Activated naive CD8-positive, alpha-beta T cell treated with anti-CD3 and anti-CD28 coated beads, Interleukin-2, amount 10 ng/mL, durations not matched to agents 7 days and 5 days (primary cell): ENCODE results near the gene SERPINB5. TPM values are rescaled to one million over a fixed set of nuclear protein-coding genes. Genes with fewer than 3 reads are reported as not detected.
"Not testable (repeated sequence)": the region's sequence is repeated elsewhere in the genome, so short reads cannot be mapped to it uniquely, and the experiment has no call there.

ENCODE experiments used
- ATAC-seq: fragments of 150-1000 bp; cut with Tn5 transposase; one replicate; pipeline ENCODE4 v1.10.0; 2021; ENCODE audit warnings: low read depth, moderate library complexity
- POLR2A ChIA-PET: fragments of 350-600 bp; sonication (Branson Sonifier 250); formaldehyde crosslinking; loops from one replicate; lab custom pipeline; 2021; ENCODE audit warnings: antibody characterized with exemption; lab: Charles Lee
- DNase-seq: peaks from one replicate; pipeline ENCODE4 v3.0.0; 2021
- H3K27ac Mint-ChIP-seq: one replicate; pipeline ENCODE4 v1.8.0; 2022; ENCODE audit warnings: mild to moderate bottlenecking, mixed read lengths
- H3K27me3 Mint-ChIP-seq: one replicate; pipeline ENCODE4 v1.8.0; 2022; ENCODE audit warnings: mild to moderate bottlenecking, moderate library complexity, mixed read lengths
- H3K36me3 Mint-ChIP-seq: one replicate; pipeline ENCODE4 v1.8.0; 2021; ENCODE audit warnings: mild to moderate bottlenecking, mixed read lengths
- H3K4me1 Mint-ChIP-seq: one replicate; pipeline ENCODE4 v1.8.0; 2021; ENCODE audit warnings: mixed read lengths
- H3K4me3 Mint-ChIP-seq: one replicate; pipeline ENCODE4 v1.8.0; 2022; ENCODE audit warnings: mild to moderate bottlenecking, moderate library complexity, mixed read lengths
- H3K9me3 Mint-ChIP-seq: one replicate; pipeline ENCODE4 v1.8.0; 2021; ENCODE audit warnings: mixed read lengths
- total RNA-seq, 2 experiments: library from RNA; stranded (reverse); gene quantifications; one replicate each; pipeline ENCODE4 v1.2.3, GENCODE V29; 2021

SERPINB5 gene
- total RNA-seq, 2 experiments from 2014 or later = not detected

DNA sequence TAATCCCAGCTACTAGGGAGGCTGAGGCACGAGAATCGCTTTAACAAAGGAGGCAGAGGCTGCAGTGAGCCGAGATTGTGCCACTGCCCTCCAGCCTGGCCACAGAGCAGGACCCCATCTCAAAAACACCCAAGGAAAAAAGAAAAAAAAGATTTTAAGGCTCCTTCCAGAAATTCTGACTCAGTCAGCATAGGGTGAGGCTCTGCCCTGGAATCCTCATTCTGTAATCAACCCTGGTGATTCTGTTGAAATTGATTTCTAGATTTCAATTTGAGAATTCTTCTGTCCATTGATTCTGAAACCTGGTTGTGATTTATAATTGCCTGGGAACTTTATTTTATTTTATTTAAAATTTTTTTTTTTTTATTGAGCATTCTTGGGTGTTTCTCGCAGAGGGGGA, 27.3 kb upstream of the SERPINB5 start:
- no peak for ATAC-seq
- Mint-ChIP-seq H3K27me3 (no peaks in the 10 kb centered on the region), H3K4me1 (peaks cover 5% of the 10 kb centered on the region), H3K27ac (no peak overlapping the region), H3K4me3 (no peak overlapping the region), H3K9me3 (no peaks in the 10 kb centered on the region), H3K36me3 (no peaks in the 10 kb centered on the region)
- no peak for DNase-seq
- POLR2A ChIA-PET = no interaction called here

DNA sequence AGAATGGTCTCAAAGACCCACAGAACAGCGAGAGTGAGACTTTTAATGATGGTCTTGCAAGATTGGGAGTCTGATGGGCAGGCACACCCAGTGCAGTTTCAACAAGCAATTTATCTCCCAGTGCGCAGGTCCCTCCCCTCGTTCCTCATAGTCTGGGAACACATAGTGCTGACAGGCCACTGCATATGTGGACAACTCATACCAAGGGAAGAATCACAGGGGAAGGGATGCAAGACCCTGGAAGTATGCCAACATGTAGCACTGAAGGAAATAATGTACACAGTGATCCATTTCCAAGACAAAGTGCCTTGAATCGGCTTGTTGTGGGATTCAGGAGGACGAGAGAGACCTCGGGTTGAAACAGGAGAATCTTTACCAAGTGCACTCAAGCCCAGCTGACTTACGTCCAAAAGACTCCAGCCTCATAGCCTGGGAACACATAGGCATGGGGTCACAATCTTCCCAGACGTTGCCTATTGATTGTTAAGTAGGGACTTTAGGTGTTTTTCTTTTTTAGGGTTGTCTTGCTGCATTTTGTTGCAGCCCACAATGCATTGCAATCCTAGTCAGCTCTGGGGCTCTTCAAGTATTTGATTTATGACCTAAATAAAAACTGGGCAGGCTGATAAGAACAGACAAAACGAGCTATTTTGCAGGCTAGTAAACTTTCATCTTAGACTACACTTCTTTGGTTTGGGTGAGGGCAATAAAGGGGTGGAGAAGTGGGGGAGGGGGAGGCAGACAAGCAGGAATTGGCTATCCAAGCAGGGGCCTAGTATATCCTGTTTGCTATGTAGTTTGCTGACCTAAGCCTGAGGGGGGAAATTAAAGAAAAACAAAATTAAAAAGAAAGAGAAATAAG, 24.7 kb upstream of the SERPINB5 start:
- peaks cover 5% of the 10 kb centered on the region for H3K4me1 Mint-ChIP-seq
- no peak overlapping the region for H3K4me3 Mint-ChIP-seq
- no peak overlapping the region for H3K27ac Mint-ChIP-seq

DNA sequence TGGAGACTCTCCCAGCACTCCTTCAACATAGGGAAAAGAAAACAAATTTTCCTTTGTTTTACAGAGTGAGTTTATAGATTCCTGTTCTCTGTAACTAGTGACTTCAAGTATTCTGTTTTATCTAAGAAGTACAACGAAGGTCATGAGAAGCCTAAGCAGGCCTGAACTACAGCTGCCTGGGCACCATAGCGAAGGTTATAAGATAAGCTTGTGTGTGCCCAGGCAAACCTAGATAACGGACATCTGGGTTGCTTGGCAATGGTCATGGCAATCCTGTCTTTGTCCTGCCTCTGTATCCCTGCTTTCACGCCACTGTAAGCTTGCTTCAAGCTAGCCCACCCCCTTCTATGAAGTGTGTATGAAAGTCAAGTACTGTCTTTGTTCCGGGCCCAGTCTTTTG, 24.0 kb upstream of the SERPINB5 start:
- H3K9me3 Mint-ChIP-seq, H3K27ac Mint-ChIP-seq, H3K4me1 Mint-ChIP-seq, POLR2A ChIA-PET, ATAC-seq, DNase-seq, H3K27me3 Mint-ChIP-seq, H3K36me3 Mint-ChIP-seq, H3K4me3 Mint-ChIP-seq: not testable (repeated sequence)

More for the DNA sequence above, 24.7 kb upstream of the SERPINB5 start:
- Mint-ChIP-seq H3K9me3 (no peaks in the 10 kb centered on the region), H3K27me3 (no peaks in the 10 kb centered on the region), H3K36me3 (no peaks in the 10 kb centered on the region)
- ATAC-seq (no peak), DNase-seq (no peak)
- POLR2A ChIA-PET = no interaction called here

DNA sequence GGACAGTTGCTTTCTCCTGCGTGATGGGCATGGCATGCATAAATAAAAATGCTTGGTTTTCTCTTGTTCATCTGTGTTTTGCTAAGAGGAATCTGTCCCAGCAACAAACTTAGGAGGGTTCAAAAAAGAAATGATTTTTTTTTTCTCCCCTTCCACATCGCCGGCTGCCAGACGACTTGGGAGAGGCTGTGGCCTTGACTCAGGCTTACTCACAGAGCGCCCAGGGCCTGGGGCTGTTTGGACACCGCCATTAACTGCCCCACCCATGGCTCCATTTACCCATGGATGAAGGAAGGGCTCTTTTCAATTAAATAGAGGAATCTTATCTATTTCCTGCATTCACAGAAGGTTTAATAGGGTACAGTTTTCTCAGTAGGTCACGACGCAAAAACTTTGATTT, 22.3 kb upstream of the SERPINB5 start:
- H3K9me3 Mint-ChIP-seq = no peaks in the 10 kb centered on the region
- POLR2A ChIA-PET = no interaction called here
- H3K27me3 Mint-ChIP-seq = peaks cover 1% of the 10 kb centered on the region
- no peak for DNase-seq
- ATAC-seq = no peak
- H3K36me3 Mint-ChIP-seq = no peaks in the 10 kb centered on the region
- peaks cover 5% of the 10 kb centered on the region for H3K4me1 Mint-ChIP-seq
- no peak overlapping the region for H3K27ac Mint-ChIP-seq
- H3K4me3 Mint-ChIP-seq = no peak overlapping the region

DNA sequence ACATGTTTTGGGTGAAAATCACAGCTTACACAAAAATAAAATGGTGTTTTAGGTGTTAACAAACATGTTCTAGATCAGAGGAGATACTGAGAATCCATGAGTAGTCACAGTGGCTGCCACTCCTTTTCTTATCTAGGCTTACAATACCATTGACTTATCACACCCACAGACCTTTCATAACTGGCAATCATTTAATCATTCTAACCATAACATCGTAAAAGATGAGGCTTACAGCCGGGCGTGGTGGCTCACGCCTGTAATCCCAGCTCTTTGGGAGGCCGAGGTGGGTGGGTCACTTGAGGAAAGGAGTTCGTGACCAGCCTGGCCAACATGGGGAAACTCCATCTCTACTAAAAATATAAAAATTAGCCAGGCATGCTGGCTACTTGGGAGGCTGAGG, 18.8 kb upstream of the SERPINB5 start:
- Mint-ChIP-seq H3K27me3 (peaks cover 12% of the 10 kb centered on the region), H3K27ac (no peak overlapping the region), H3K36me3 (no peaks in the 10 kb centered on the region), H3K4me1 (no peaks in the 10 kb centered on the region), H3K9me3 (peaks cover 1% of the 10 kb centered on the region), H3K4me3 (no peak overlapping the region)
- POLR2A ChIA-PET = no interaction called here
- ATAC-seq = no peak
- DNase-seq = no peak

DNA sequence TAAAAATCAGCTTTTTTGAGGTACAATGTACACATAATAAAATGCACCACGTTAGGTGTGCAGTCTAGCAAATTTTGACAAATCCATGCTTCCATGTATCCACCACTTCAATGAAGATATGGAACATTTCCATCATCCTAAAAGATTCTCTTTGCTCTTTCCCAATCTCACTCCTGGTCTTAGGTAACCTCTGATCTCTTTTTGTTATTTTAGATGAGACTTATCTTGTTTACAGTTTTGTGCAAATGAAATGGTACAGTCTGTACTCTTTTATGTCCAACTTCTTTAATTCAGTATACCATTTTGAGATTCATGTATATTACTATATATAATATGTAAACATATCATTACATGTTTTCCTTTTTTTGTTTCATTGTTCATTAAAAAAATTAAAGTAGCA, 16.3 kb upstream of the SERPINB5 start:
- Mint-ChIP-seq H3K4me1 (no peaks in the 10 kb centered on the region), H3K36me3 (no peaks in the 10 kb centered on the region), H3K27ac (no peak overlapping the region), H3K9me3 (peaks cover 1% of the 10 kb centered on the region), H3K27me3 (peaks cover 33% of the 10 kb centered on the region), H3K4me3 (no peak overlapping the region)
- POLR2A ChIA-PET = no interaction called here
- no peak for ATAC-seq
- no peak for DNase-seq

DNA sequence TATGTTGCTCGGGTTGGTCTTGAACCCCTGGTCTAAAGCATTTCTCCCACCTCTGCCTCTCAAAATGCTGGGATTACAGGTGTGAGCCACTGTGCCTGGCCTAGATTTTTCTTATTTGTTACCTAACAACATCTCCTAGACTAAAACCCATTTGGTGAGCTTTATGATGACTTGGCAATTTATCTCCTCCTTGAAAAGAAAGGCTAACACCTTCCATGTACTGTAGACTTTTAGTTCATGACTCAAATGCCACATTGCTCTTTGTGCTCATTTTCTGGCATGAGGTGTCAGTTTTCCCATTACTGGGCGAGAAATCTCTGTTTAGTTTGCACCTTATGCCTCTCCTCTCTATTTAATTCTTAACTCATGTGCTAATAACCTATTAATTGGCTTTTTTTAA, 12.3 kb upstream of the SERPINB5 start:
- H3K36me3 Mint-ChIP-seq = no peaks in the 10 kb centered on the region
- POLR2A ChIA-PET = no interaction called here
- H3K4me3 Mint-ChIP-seq = no peak overlapping the region
- DNase-seq (no peak), ATAC-seq (no peak)
- no peaks in the 10 kb centered on the region for H3K4me1 Mint-ChIP-seq
- no peak overlapping the region for H3K27ac Mint-ChIP-seq
- H3K9me3 Mint-ChIP-seq = peaks cover 1% of the 10 kb centered on the region
- H3K27me3 Mint-ChIP-seq = peaks cover 46% of the 10 kb centered on the region

DNA sequence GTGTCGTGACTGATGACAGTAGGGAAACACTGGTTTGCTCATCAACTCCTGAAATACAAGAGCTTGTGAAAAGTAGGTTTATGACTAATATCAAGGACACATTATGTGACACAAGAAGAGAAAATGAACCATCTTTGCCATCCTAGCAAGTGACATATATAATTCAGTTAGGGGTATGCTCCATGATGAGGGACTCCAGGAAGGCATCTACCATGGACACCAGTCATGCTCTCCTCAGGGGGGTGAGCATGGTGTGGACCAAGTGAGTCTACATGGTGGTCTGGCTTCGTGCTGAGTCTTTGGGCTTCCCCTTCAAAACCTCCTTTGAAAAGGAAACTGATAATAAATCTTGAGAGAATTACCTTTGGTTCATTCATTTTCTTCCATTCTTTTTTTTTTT, 11.7 kb upstream of the SERPINB5 start:
- Mint-ChIP-seq H3K4me3 (no peak overlapping the region), H3K9me3 (peaks cover 1% of the 10 kb centered on the region), H3K27me3 (peaks cover 46% of the 10 kb centered on the region), H3K4me1 (no peaks in the 10 kb centered on the region), H3K36me3 (no peaks in the 10 kb centered on the region), H3K27ac (no peak overlapping the region)
- POLR2A ChIA-PET = no interaction called here
- ATAC-seq (no peak), DNase-seq (no peak)

DNA sequence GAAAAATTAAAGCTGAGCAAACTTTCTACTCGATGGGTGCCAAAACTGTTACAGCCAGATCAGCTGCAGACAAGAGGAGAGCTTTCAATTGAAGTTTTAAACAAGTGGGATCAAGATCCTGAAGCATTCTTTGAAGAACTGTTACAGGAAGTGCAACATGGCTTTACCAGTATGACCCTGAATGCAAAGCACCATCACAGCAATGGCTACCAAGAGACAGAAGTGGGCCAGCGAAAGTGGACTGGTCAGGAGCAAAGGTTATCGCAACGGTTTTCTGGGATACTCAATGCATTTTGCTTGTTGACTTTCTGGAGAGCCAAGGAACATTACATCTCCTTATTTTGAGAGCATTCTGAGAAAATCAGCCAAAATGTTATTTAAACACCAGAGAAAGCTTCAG, 9.1 kb upstream of the SERPINB5 start:
- Mint-ChIP-seq H3K27ac (no peak overlapping the region), H3K4me1 (no peaks in the 10 kb centered on the region), H3K9me3 (no peaks in the 10 kb centered on the region), H3K4me3 (no peak overlapping the region), H3K27me3 (peaks cover 47% of the 10 kb centered on the region), H3K36me3 (no peaks in the 10 kb centered on the region)
- POLR2A ChIA-PET = no interaction called here
- ATAC-seq (no peak), DNase-seq (no peak)

DNA sequence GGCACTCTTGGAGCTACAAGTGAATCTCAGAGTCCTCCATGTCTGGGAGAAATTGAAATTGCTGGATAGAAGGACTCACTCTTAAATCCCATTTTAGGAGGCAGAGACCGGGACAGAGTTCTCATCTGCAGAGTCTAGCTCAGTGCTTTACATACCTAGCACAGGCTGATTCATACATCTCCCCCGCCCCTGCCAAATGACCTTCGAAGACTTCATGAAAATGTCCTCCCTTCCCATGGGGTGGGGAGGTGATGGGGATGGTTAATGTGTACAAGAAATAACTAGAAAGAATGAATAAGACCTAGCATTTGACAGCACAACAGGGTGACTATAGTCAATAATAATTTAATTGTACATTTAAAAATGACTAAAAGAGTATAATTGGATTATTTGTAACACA, 8.2 kb upstream of the SERPINB5 start:
- Mint-ChIP-seq H3K4me3 (no peak overlapping the region), H3K27ac (no peak overlapping the region), H3K9me3 (no peaks in the 10 kb centered on the region), H3K27me3 (peaks cover 41% of the 10 kb centered on the region), H3K36me3 (no peaks in the 10 kb centered on the region), H3K4me1 (no peaks in the 10 kb centered on the region)
- POLR2A ChIA-PET = no interaction called here
- ATAC-seq = no peak
- no peak for DNase-seq

DNA sequence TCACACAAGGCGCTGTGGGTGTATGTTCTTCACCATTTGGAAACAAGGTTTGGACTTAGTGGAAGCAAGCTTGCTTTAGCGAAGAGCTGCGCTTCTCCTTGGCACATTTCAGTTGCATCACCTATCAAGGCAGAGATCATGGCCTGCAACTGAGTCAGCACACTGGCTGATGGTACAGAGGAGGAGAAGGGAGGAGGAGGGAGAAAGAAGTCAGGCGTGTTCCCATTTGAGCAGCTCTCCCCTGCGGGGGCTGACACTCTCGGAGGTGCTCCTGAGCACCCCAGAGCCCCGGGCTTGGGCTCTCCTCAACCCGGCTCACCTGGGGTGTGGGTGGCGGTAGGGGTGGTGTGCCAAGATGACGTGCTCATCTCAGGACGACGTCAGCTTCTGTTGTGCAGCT, 6.0 kb upstream of the SERPINB5 start:
- no peak overlapping the region for H3K4me3 Mint-ChIP-seq
- peaks cover 32% of the 10 kb centered on the region for H3K27me3 Mint-ChIP-seq
- POLR2A ChIA-PET = no interaction called here

DNA sequence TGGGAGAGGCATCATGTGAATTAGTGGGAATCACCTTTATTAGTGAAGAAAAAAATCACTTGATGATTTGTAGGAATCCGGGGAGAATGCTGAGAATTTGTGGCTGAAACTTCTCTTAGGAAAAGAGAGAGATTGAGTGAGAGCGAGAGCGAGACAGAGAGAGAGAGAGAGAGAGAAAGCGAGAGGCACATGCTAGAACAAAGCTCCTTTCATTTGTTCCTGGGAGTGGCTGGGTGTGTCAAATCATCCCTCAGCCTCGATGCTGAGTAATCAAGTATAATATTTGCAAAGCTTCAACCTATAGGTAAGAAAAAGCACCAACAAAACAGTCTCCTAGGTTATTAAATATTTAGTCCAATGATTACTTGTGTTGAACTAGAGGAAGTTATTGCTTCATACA, 4.4 kb upstream of the SERPINB5 start:
- POLR2A ChIA-PET = no interaction called here
- H3K27me3 Mint-ChIP-seq = peaks cover 29% of the 10 kb centered on the region
- ATAC-seq = no peak

More for the DNA sequence above, 6.0 kb upstream of the SERPINB5 start:
- Mint-ChIP-seq H3K27ac (no peak overlapping the region), H3K4me1 (no peaks in the 10 kb centered on the region), H3K9me3 (no peaks in the 10 kb centered on the region), H3K36me3 (no peaks in the 10 kb centered on the region)
- DNase-seq = no peak
- ATAC-seq = no peak

DNA sequence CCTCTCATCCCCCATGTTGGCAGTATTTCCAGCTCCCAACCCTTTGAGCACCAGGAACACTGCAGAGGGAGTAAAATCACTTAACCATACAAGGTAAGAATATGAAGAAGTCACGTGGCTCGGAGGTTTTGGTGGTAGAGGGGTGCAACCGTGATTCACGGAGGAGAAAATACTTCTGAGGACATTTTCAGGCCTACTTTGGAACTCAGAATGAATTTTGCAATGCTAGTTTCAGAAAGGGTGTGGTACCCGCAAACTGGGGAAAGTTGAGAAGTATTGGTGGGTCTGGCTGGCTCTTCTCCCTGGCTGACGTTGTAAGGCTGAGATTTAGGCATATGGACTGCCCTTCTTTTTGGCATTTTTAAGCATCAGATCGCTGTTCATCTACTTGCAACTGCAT, 442 bp downstream of the SERPINB5 start:
- Mint-ChIP-seq H3K4me3 (no peak overlapping the region), H3K27ac (no peak overlapping the region), H3K36me3 (no peaks in the 10 kb centered on the region), H3K9me3 (no peaks in the 10 kb centered on the region), H3K4me1 (no peaks in the 10 kb centered on the region), H3K27me3 (peaks cover 29% of the 10 kb centered on the region)
- ATAC-seq (no peak), DNase-seq (no peak)
- POLR2A ChIA-PET = no interaction called here

More for the DNA sequence above, 4.4 kb upstream of the SERPINB5 start:
- Mint-ChIP-seq H3K9me3 (no peaks in the 10 kb centered on the region), H3K36me3 (no peaks in the 10 kb centered on the region), H3K27ac (no peak overlapping the region), H3K4me3 (no peak overlapping the region), H3K4me1 (no peaks in the 10 kb centered on the region)
- no peak for DNase-seq

DNA sequence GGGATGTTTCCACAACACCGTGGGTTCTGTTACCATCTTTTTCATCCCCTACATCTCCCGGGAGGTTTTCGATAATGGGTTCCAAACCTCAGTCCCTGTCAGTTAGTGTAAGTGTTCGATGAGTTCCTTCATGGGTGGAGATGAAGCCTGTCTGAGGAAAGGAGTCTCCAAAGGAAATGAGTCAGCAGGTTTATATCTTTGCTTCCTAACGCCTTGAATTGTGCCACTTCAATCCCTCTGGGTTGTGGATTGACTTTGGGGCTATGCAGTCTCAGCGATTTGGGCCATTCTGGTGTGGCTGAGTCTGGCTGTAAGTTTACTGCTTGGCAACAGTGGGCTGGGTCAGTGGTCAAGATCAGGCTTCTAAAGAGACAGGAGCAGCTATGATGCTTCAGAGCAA, 1.2 kb downstream of the SERPINB5 start:
- H3K27me3 Mint-ChIP-seq = peaks cover 32% of the 10 kb centered on the region
- POLR2A ChIA-PET = no interaction called here
- no peak overlapping the region for H3K4me3 Mint-ChIP-seq
- no peaks in the 10 kb centered on the region for H3K4me1 Mint-ChIP-seq
- H3K27ac Mint-ChIP-seq = no peak overlapping the region
- H3K9me3 Mint-ChIP-seq = no peaks in the 10 kb centered on the region
- no peaks in the 10 kb centered on the region for H3K36me3 Mint-ChIP-seq
- no peak for ATAC-seq
- no peak for DNase-seq
